Pericardium fibroblast (primary cell): ENCODE data around the gene GPN3. TPM values are rescaled to one million over a fixed set of nuclear protein-coding genes. Genes with fewer than 3 reads are reported as not detected.

Experiments
- total RNA-seq: library from RNA; depleted of rRNA; stranded (reverse); fragments of >200 nt; gene quantifications from 2 replicates; pipeline ENCODE4 v1.2.3, GENCODE V29; 2015

Gene GPN3
- 14.6 and 18.7 TPM in 2 replicates for total RNA-seq

GRCh38 chr12:110468214-110469048, at the start of gene GPN3, which contains the start of gene FAM216A:
Gene GPN3, minus strand, starts transcription at chr12:110468257. Its CDS starts 54 bp downstream, at chr12:110468203.
Gene FAM216A, plus strand, starts transcription at chr12:110468845. Its CDS starts 31 bp downstream, at chr12:110468876.

DNA sequence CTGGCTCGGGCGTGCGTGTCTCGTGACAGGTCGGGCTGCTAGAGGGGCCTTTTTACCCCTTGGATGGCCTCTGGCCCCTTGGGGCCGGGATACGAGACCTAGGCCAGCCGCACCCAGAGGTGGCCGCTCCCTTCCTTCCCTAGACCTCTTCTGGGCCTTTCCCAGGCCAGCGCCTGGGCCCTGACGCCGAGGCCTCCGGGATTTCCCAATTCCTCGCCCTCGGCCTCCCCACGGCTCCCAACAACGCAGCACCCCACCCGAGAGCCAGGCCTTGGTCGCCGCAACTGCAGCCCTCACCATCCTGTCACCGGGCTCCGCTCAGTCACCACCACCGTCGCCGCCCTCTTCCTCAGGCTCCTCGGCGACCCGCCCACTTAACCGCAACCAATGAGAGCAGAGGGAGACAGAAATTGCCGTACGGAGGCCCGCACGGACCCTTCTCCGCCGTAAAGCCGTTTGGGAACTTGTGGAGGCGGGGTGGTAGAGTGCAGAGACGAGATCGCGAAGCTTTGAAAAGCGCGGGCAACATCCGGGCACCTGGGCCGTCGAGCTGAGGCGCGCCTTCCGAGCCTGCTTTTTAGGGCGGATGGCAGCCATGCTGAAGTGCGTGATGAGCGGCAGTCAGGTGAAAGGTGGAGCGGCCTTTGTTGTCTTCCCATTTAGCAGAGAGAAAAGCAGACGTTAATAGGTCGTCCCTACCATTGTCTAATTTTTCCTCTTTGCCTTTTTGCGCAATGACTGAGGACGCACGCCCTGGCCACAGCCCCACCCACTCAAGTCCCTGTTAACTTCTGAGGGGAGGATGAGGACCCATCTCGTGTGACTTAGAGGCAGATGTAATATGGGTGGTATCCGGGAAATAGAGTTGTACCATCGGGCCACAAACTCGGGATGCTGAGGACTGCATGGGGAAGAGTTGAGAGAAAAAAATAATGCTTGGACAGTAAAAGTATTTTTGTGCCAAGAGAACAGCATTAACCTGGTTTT, 34.0 kb upstream of the GPN3 start, which contains the start of the genes RAD9B and VPS29:
Gene RAD9B (plus strand): TSS at position 580 of the 987 bp plus-strand sequence. CDS start 7 bp downstream, at position 587.
Gene VPS29 (minus strand): TSS at position 360 of the 987 bp plus-strand sequence. CDS start 60 bp downstream, at position 300.

DNA sequence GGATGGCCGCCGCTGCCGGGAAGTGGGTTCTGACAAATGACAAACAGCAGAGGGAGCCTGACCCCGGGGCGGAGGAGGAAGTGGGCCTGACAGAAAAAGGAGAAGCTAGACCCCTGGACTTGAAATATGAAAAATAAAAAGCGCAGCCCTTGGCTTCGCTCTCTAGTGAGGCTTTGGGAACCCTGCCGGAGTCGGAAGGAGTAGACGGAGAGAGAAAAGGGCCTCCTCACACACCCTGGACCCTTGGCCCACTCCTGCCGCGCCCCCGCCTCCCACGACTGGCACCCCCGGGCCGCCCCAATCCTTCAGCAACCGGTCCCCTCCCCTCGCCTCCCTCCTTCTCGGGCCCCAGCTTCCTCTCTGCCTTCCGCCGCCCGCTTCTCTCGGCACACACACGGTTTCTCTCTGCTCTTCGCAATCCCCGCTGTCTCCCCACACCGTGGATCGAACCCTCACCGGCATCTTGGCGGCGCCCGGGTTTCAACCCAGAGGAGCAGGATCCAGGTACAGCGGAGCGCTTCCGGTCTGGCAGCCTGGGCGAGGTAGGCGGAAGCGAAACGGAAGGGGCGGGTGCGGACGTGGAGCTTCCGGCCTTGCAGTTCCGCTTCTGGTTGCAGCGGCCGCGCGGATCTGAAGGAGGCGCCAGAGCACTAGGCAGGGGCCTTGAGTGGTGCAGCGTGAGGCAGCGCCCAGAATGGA, 18.1 kb downstream of the GPN3 start, which contains the start of gene ARPC3:
Gene ARPC3 (minus strand): TSS at position 539 of the 699 bp plus-strand sequence. CDS start 77 bp downstream, at position 462.

DNA sequence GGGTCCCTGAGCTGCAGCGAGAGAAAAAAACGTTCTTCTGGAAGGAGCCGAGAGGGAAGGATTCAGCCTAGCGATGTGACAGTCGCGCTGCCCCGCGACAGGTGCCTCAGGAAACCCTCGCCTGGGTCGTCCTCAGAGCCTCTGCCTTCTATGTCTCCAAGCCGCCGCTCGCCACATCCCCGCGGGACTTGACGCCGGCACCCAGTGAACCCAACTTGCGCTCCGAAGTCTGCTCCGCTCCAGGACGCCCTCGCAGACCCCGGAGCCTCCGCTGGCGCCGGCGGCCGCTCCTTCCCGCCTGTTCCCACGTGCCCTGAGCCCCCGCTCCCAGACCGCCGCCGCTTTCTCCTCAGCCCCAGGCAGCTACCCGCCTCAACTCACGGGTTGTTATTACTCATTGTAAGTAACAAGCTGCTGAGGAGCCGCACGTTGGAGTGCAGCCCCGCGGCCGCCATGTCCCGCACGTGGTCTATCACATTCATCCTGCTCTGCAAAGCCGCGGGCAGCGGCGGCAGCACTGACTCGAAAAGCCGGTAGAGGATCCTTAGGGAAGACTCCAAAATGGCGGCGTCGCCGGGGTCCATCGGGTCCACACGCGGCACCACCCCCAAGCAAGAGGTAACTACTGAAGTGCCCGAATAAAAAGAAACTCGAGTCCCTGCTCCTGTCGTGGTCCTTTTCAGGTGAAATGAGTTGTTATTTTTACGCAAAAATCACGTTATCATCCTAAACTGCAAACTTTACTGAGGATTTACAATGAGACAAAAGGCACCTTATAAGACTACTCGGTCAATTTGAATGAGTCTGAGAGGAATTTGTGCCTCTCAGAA, 64.7 kb downstream of the GPN3 start, which contains the start of gene ANAPC7:
Gene ANAPC7 (minus strand): TSS at position 563 of the 830 bp plus-strand sequence. CDS start 81 bp downstream, at position 482.

Other genes starting within 250 kb of the GPN3 start
- 84.2 and 98.8 TPM in 2 replicates for gene ATP2A2, start 187.0 kb downstream of the GPN3 start, total RNA-seq
- gene ANAPC7, start 64.5 kb downstream of the GPN3 start, total RNA-seq, result 12.9 and 21.5 TPM in 2 replicates
- gene ARPC3, start 17.9 kb downstream of the GPN3 start, total RNA-seq, result 458 and 483 TPM in 2 replicates
- gene FAM216A, start 588 bp upstream of the GPN3 start, total RNA-seq, result 15.8 and 22.8 TPM in 2 replicates
- gene VPS29, start 33.9 kb upstream of the GPN3 start, total RNA-seq, result 54.0 and 59.0 TPM in 2 replicates
- under 0.01 TPM in 1 of 2 replicates, not detected in the other for gene RAD9B, start 34.1 kb upstream of the GPN3 start, total RNA-seq
- 2.6 and 6.6 TPM in 2 replicates for gene PPTC7, start 115.1 kb upstream of the GPN3 start, total RNA-seq
- gene TCTN1, start 145.9 kb upstream of the GPN3 start, total RNA-seq, result 28.9 and 33.7 TPM in 2 replicates
- 1.3 and 2.2 TPM in 2 replicates for gene HVCN1, start 220.9 kb upstream of the GPN3 start, total RNA-seq